GM10266 (cell line): Measurements from ENCODE around the gene PDHX.

Experiments used
- DNase-seq: peaks from one replicate; pipeline ENCODE4 v3.0.0; 2012; ENCODE audit errors: extremely low spot score
- TF ChIP-seq, protein P1 (sequence below): IDR thresholded peaks from 2 replicates; pipeline ENCODE4 v1.5.1; 2012; ENCODE audit warnings: mild to moderate bottlenecking, low read depth; ENCODE audit not compliant: control insufficient read depth, insufficient read depth; ENCODE audit errors: missing control alignments

PDHX gene

DNA sequence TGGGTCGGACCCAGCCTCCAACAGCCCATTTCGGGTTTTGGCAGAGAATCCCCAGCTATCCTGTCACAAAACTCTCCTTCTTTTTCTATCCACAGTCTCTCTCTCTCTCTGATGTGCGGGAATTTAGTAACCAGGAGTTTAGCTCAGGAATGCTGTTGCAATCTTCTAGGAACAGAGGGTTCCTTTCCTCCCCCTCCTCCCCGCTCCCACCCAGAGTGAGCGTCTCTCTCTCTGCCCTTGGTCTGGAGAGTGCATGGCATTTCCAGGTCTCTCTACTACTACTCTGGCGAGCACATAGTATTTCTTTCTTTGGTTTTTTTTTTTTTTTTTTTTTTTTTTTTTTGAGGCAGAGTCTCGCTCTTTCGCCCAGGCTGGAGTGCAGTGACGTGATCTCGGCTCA lies 17.9 kb upstream of the PDHX start:
- TF ChIP-seq, protein P1, sequence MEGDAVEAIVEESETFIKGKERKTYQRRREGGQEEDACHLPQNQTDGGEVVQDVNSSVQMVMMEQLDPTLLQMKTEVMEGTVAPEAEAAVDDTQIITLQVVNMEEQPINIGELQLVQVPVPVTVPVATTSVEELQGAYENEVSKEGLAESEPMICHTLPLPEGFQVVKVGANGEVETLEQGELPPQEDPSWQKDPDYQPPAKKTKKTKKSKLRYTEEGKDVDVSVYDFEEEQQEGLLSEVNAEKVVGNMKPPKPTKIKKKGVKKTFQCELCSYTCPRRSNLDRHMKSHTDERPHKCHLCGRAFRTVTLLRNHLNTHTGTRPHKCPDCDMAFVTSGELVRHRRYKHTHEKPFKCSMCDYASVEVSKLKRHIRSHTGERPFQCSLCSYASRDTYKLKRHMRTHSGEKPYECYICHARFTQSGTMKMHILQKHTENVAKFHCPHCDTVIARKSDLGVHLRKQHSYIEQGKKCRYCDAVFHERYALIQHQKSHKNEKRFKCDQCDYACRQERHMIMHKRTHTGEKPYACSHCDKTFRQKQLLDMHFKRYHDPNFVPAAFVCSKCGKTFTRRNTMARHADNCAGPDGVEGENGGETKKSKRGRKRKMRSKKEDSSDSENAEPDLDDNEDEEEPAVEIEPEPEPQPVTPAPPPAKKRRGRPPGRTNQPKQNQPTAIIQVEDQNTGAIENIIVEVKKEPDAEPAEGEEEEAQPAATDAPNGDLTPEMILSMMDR = no peak
- DNase-seq = no peak

DNA sequence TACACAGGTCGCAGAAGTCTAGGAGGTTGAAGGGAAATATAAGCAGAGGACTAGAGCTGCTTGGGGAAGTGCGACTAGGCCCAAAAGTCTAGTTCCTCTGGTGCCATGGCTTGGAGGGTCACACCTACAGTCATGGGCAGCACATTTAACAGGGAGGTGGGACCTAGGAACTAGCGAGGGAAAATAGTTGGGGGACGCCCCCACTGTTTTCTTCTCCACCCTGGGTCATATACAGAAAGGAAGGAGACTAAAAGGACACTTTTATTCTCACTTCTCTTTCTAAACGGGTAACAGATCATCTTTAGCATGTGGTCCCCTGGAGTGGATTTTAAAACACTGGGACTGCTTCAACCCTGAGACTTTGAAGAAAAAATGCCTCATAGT lies 16.8 kb upstream of the PDHX start:
- TF ChIP-seq, protein P1 = no peak
- no peak for DNase-seq

DNA sequence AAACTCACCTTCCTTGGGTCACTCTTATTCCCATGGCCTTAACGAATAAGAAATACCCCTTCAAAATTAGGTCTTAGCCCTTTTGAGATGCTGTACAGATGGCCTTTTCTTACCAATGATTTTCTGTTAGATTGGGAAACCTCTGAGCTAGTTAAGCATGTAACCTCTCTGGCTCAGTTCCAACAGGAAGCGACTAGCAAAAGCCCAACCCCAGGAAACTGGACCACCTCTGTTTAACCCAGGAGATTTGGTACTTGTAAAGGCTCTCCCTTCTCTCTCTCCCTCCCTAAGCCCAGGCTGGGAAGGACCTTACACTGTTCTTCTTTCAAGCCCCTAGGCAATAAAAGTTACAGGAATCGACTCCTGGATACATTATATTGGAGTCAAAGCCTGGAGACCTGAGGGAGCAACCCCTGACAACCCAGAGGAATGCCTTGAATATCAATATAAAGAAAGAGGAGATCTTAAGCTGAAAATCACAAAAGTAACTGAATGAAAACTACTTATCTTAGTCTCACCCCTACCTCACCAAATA lies 11.9 kb upstream of the PDHX start:
- no peak for DNase-seq
- TF ChIP-seq, protein P1 = no peak

DNA sequence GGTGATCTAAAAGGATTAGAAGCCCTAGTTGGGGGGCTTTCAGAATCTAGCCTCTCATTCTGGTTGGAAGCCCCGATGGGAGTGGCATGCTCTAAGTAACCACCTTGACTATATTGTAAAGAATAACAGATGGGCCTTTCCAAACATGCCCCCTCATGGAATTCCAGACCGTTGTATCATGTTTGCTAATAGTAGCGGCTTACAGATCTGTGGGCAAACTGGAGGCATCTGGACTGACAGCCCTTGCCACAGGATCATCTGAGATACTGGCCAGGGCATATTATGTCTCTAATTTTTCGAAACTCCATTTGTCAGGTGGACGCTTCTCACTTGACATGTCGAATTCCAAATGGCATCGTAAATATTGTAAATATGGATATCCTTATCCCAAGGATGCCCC lies 10.8 kb upstream of the PDHX start:
- DNase-seq = no peak

DNA sequence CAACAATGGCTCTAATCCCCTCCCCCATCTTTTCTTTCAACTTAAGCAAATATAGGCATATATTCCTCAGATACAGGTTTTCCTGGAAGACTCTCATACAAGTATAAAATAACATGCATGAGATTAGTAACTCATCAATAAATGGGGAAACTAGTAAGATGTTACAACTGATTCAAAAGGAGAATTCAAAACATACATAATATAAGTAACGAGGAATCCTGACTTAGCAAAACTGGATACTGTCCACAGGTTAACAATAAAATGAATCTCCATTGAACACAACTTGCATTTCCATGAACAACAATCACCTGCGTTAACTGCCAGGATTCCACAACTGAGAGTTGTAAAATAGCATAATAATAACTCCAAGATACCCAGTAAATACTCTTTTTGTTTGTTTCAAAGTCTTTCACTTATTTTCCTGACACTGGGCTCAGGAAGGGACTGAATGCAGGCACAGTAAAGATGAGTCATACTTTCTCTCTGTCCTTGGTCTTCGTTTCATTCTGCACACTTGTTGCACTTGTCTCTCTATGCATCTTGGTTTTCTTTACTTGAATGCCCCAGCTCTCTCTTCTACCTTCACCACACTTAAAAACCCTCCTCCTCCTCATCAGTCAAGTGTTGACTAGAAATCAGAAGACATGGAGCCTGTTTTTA lies 8.4 kb upstream of the PDHX start:
- TF ChIP-seq, protein P1 = no peak
- no peak for DNase-seq

More for the DNA sequence above, 10.8 kb upstream of the PDHX start:
- TF ChIP-seq, protein P1 = no peak

DNA sequence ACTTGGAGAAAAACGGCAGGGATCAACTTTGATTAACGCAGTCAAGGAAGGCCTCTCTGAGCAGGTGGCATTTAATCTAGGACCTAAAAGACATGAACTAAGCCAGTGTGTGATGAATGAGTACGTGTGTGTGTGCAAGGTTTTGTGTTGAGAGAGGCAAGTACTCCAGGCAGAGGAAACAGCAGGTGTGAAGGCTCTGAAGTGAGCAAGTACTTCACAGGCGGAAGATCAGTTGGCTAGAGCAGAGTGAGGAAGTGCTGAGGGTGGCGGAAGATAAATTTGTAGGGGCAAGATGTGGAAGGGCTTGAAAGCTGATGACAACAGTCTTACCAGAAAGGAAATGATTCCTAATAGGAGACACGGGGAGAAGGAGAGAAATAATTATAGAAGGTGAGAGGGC lies 7.0 kb upstream of the PDHX start:
- no peak for DNase-seq
- TF ChIP-seq, protein P1 = no peak

DNA sequence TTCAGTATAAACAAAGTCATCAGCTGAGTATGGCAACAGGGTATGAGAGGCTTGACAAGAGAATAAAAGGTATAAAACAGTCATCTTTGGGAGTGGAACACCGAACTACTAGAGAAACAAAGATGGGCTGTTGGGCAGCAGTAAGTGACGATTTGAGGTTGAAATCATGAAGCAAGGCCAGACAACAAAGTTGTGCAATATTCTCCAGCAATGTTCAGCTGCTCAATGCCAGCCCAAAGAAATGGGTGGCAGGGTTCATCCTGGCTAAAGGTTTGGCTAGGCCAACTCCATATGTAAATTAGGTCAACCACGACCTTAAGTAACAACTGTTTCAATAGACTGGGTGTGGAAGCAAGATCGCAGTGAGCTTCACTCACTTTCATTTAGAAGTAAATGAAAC lies 6.5 kb upstream of the PDHX start:
- TF ChIP-seq, protein P1 = no peak
- no peak for DNase-seq
